ENCODE results near the gene UBXN2A. TPM values are rescaled to one million over a fixed set of nuclear protein-coding genes. Genes with fewer than 3 reads are reported as not detected.

Gene UBXN2A

DNA sequence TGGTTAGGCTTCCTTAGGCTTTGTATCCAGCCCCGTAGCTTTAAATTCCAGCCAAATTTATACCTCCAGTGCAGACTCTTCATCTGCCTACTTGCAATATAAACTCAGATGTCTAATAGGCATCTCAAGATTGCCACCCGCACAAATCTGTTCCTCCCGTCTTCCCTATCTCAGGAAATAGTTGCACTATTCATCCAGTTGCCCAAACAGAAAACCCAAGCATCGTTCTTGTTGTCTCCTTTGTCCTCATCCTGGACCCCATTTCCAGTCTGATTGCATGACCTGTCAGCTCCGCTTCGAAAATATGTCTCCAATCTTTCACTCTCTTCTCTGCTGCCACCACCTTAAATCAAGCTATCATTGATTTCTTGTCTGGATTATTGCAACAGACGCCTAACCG lies 111.6 kb downstream of the UBXN2A start:
- H2AK5ac ChIP-seq (ENCODE audit: low read length, severe bottlenecking): no peak overlapping the region
- H2BK120ac ChIP-seq (ENCODE audit: low read depth, low read length): no peak overlapping the region
- 94% methylated on average over 8 of the region's 8 CpGs for WGBS
- no peak overlapping the region for H3K23ac ChIP-seq (ENCODE audit: low read length in 2 of 2)
- no peak for DNase-seq
- no peak overlapping the region for H3K14ac ChIP-seq (ENCODE audit: low read length in 2 of 2)
- no peak overlapping the region for H3K4me2 ChIP-seq (ENCODE audit: low read length, poor library complexity, severe bottlenecking)
- H4K91ac ChIP-seq (ENCODE audit: low read length): no peak overlapping the region
- no peaks in the 10 kb centered on the region for H3K9me3 ChIP-seq (ENCODE audit: control insufficient read depth, low read length)
- H3K4me3 ChIP-seq (ENCODE audit: insufficient read depth in 1 of 2, low read depth in 1 of 2, low read length in 2 of 2): no peak overlapping the region
- no peak overlapping the region for H2AFZ ChIP-seq (ENCODE audit: low read depth, low read length)
- H3K18ac ChIP-seq (ENCODE audit: low read depth in 1 of 2, low read length in 2 of 2): no peak overlapping the region
- peaks cover 3% of the 10 kb centered on the region for H3K79me1 ChIP-seq (replicated peaks; ENCODE audit: low read length, poor library complexity, severe bottlenecking)
- H3K27ac ChIP-seq (ENCODE audit: low read length, poor library complexity, severe bottlenecking): no peak overlapping the region
- H2BK5ac ChIP-seq (ENCODE audit: low read depth, low read length, poor library complexity, severe bottlenecking): no peak overlapping the region
- H3K36me3 ChIP-seq (ENCODE audit: control insufficient read depth in 1 of 2, insufficient read depth in 2 of 2, low read depth in 1 of 2, low read length in 2 of 2): peaks cover 0 to 13% of the 10 kb centered on the region in 2 experiments
- no peak overlapping the region for H2BK15ac ChIP-seq (ENCODE audit: low read depth, poor library complexity, severe bottlenecking)
- H4K8ac ChIP-seq (ENCODE audit: low read length): no peak overlapping the region
- no peak overlapping the region for H3K9ac ChIP-seq (ENCODE audit: low read length)
- H3K27me3 ChIP-seq (ENCODE audit: control insufficient read depth in 1 of 2, insufficient read depth in 1 of 2, low read length in 2 of 2): no peaks in the 10 kb centered on the region
- no peak overlapping the region for H2BK12ac ChIP-seq (ENCODE audit: low read length in 2 of 2)
- H3K4ac ChIP-seq (ENCODE audit: low read depth in 1 of 2, low read length in 2 of 2): no peak overlapping the region
- H3K4me1 ChIP-seq (ENCODE audit: control insufficient read depth, insufficient read depth, low read depth, low read length): peaks cover 6% of the 10 kb centered on the region

DNA sequence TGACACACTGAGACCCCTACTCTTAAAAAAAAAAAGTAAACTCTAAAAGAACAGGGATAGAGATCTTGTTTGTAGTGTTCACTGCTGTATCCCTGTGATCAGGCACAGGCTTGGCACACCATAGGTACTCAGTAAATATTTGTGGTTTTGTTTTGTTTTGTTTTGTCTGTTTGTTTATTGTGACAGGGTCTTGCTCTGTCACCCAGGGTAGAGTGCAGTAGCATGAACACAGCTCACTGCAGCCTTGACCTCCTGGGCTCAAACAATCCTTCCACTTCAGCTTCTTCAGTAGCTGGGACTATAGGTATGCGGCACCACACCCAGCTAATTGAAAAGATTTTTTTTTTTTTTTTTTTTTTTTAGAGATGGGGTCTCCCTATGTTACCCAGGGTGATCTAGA lies 112.7 kb downstream of the UBXN2A start:
- Histone ChIP-seq H3K79me1 (replicated peaks; ENCODE audit: low read length, poor library complexity, severe bottlenecking) (peaks cover 1% of the 10 kb centered on the region), H3K18ac (ENCODE audit: low read depth in 1 of 2, low read length in 2 of 2) (no peak overlapping the region), H3K9ac (ENCODE audit: low read length) (no peak overlapping the region), H3K9me3 (ENCODE audit: control insufficient read depth, low read length) (no peaks in the 10 kb centered on the region), H3K27ac (ENCODE audit: low read length, poor library complexity, severe bottlenecking) (no peak overlapping the region), H4K91ac (ENCODE audit: low read length) (no peak overlapping the region), H3K23ac (ENCODE audit: low read length in 2 of 2) (no peak overlapping the region), H2AFZ (ENCODE audit: low read depth, low read length) (no peak overlapping the region), H4K8ac (ENCODE audit: low read length) (no peak overlapping the region), H3K4ac (ENCODE audit: low read depth in 1 of 2, low read length in 2 of 2) (no peak overlapping the region), H3K4me2 (ENCODE audit: low read length, poor library complexity, severe bottlenecking) (no peak overlapping the region), H3K27me3 (ENCODE audit: control insufficient read depth in 1 of 2, insufficient read depth in 1 of 2, low read length in 2 of 2) (no peaks in the 10 kb centered on the region), H2BK15ac (ENCODE audit: low read depth, poor library complexity, severe bottlenecking) (no peak overlapping the region), H2BK12ac (ENCODE audit: low read length in 2 of 2) (no peak overlapping the region), H3K4me3 (ENCODE audit: insufficient read depth in 1 of 2, low read depth in 1 of 2, low read length in 2 of 2) (no peak overlapping the region), H3K36me3 (ENCODE audit: control insufficient read depth in 1 of 2, insufficient read depth in 2 of 2, low read depth in 1 of 2, low read length in 2 of 2) (peaks cover 0 to 13% of the 10 kb centered on the region in 2 experiments), H3K14ac (ENCODE audit: low read length in 2 of 2) (no peak overlapping the region), H2BK5ac (ENCODE audit: low read depth, low read length, poor library complexity, severe bottlenecking) (no peak overlapping the region), H2BK120ac (ENCODE audit: low read depth, low read length) (no peak overlapping the region), H2AK5ac (ENCODE audit: low read length, severe bottlenecking) (no peak overlapping the region), H3K4me1 (ENCODE audit: control insufficient read depth, insufficient read depth, low read depth, low read length) (peaks cover 4% of the 10 kb centered on the region)
- DNase-seq: no peak
- WGBS: no CpG with 5 or more reads among the region's 1 CpG

Small RNA genes within 50 kb of the gene (small RNA-seq; reads per million reads assigned to genes)
- gene RN7SL610P (ENCODE audit: low read depth) (not detected), gene RNU6-370P (ENCODE audit: low read depth) (not detected)
